Smooth muscle cell of the brain vasculature (primary cell): ENCODE data around the gene COPZ2.
"Not testable (repeated sequence)": the region's sequence is repeated elsewhere in the genome, so short reads cannot be mapped to it uniquely, and the experiment has no call there.

Experiments
- DNase-seq: peaks from one replicate; pipeline ENCODE4 v3.0.0-alpha.2; 2012; ENCODE audit warnings: low read depth, low spot score

Gene COPZ2

DNA sequence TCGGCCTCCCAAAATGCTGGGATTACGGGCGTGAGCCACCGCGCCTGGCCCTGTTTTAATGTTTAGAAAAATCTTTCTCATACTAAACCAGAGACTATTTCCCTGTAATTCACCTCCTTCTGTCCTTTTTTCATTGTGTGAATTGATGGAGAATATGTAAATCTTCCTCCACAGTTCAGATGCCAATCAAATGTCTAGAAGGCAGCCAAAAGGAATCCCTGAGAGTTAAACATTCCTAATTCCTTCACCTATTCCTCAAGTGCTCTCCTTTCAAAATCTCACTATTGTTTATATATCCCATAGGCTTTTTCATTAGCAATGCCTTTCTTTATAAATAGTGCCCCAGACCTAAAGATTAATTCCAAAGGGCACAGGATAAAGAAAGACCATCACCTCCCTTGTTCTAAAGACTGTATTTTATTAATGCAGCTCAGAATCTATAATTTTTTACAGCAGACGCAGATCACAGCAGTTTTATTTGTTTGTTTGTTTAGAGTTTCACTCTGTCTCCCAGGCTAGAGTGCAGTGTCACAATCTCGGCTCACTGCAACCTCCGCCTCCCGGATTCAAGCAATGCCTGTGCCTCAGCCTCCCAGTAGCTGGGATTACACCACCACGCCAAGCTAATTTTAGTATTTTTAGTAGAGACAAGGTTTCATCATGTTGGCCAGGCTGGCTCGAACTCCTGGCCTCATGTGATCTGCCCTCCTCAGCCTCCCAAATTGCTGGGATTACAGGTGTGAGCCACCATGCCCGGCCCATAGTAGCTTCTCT, 30.5 kb downstream of the COPZ2 start:
- DNase-seq = no peak

GRCh38 chr17:48004983-48005382, 32.6 kb downstream of the COPZ2 start:
- DNase-seq = no peak

- no peak for DNase-seq
Measured at GRCh38 chr17:48003417-48004151, 34.0 kb downstream of the COPZ2 start.

DNA sequence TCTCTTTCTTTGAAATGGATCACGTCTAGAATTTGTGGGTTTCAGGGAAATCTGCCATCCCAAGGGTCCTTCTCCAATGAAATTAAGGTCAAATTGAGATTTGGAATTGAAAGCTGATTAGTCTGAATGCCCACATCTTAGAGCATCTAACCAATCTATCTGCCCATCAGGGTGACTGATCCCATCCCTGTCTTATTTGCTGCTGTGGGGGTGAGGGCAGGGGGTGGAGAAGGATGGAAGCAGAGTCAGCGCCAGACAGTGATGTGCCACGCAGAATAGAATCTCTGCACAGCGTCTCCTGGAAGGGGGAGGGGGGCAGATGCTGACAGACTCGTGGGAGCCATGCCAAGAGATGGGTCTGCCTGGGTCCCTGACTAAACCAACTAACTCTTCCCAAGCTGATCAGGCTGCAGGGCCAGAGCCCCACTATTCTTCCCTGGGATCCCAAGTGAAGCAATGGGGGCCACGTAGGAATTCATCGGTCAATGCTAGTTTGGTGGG, 34.6 kb downstream of the COPZ2 start:
- no peak for DNase-seq

- DNase-seq = no peak
Measured at GRCh38 chr17:48002266-48002915, 35.2 kb downstream of the COPZ2 start.

- DNase-seq = not testable (repeated sequence)
Measured at GRCh38 chr17:48001657-48002056, 35.9 kb downstream of the COPZ2 start.

DNA sequence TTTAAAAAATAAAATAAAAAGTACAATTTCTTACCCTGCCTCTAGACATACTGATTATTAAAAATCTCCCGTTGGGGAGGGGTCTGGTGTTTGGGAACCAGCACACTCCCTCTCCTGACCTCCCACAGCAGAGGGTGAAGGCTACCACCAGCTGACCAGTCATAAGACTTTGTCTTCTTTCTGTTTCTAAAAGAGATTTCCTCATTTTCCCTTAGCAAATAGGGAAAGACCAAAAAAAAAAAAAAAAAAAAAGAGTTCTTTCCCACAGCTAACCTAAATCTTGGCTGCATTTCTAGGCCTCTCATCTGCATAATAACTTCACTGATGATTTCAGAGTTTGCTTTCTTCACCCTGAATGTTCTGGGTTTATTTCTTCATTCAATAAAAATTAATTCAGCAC, 36.4 kb downstream of the COPZ2 start:
- no peak for DNase-seq

- no peak for DNase-seq
Measured at GRCh38 chr17:47999582-47999981, 38.0 kb downstream of the COPZ2 start.

GRCh38 chr17:47998044-47998443, 39.6 kb downstream of the COPZ2 start:
- no peak for DNase-seq

GRCh38 chr17:47997586-47997985, 40.0 kb downstream of the COPZ2 start:
- DNase-seq = no peak

GRCh38 chr17:47996201-47996600, 41.4 kb downstream of the COPZ2 start:
- DNase-seq = no peak

DNA sequence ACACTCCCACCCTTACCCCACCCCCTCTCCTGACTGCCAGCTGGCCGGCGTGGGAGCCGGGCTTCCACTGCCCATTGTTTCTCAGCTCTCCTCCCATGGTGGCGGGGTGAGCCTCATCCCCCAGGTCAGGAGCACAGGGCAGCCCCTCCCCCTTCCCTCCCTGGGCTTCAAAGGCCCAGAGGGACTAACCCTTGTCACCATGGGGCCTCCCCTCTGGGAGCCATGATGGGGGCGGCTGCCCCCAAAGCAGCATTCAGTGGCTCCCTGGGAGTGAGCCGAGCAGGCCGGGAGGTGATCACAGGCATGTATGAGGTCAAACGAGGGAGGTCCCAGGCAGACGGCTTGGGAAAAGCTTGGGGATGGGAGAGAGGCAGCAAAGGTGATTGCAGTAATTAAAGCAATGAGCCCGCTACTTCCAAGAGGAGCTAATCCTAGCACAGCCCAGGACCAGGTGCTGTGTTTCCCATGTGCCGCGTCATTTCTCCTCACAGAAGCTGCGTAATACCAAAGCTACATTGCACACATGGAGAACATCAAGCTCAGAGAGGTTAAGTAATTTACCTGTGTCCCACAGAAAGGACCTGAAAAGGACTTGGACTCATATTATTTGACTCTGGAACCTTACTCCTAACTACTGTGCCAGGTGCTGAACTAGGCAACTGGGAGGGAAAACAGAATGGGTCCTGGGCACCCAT, 42.2 kb downstream of the COPZ2 start:
- no peak for DNase-seq

- DNase-seq = no peak
Measured at GRCh38 chr17:47994724-47995123, 42.9 kb downstream of the COPZ2 start.

DNA sequence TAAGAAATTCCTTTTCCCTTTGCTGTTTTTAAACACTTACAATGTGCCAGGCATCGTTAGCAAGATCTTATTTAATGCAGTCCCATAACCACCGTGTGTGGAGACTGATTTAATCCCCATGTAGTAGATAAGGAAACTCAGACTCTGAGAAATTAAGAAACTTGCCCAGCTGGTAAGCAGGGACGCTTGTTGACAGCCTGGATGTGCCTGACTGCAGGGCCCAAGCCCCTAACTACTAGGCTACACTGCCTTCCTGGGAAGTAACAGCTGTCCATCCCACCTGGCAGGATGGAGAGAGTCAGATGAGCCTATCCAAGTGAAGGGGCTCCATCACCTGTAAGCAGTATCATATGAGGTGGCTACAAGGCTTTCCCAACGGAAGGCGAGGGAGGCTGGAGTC, 43.6 kb downstream of the COPZ2 start:
- no peak for DNase-seq

GRCh38 chr17:47993031-47993564, 44.5 kb downstream of the COPZ2 start:
- DNase-seq = no peak

GRCh38 chr17:47992216-47992615, 45.4 kb downstream of the COPZ2 start:
- DNase-seq = no peak

DNA sequence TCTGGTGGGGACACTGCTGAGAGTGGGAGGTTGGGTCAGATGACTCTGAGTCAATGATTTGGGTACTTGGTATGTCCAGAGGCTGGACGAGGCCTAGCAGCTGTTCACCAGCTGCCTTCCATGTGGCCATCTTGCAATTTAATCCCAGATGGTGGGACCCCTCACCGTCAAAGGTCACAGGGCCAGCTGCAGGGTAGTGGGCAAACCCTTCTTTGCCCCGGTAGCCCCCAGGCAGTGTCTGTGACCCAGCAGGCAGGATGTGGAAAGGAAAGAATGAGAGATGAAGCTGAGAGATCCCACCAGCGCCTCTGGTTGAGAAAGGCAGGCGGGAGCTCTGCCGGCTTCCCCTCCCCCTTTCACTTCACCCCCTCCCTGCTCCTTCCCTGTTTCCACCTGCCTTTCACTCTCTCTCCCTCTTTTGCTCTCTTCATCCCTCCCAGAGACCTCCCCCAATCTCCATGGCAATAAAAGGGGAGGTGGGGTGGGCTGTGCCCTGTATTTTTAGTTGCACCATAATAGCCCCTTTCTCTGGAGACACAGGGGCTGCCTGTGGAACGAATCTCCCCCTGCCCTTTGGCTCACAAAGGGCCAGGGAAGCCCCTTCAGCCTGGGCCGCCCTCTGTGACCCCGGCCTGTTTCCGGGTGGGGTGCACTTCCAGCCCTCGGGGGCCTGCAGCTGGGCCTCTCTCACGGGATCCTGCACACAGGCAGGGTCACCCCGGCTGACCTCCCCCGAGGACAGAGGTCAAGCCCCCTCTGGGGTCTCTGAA, 46.5 kb downstream of the COPZ2 start:
- no peak for DNase-seq

- no peak for DNase-seq
Measured at GRCh38 chr17:47989700-47990099, 47.9 kb downstream of the COPZ2 start.

- no peak for DNase-seq
Measured at GRCh38 chr17:47989159-47989558, 48.4 kb downstream of the COPZ2 start.

DNA sequence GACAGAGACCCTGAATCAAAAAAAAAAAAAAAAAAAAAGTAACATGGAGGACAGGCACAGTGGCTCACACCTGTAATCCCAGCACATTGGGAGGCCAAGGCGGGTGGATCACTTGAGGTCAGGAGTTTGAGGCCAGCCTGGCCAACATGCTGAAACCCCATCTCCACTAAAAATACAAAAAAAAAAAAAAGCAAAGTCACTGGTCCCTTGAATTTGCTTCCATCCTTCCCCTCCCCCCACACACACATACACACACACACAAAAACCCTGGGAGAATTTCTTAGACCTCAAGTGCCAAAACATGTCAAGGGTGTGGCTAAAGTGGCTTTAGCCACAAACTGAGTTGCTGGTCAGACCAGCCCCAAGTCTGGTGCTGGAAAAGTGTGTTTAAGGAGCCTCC, 49.2 kb downstream of the COPZ2 start:
- DNase-seq = not testable (repeated sequence)
